Fibroblast of skin of left biceps (primary cell): ENCODE measurements around the gene PDHX.
A peak's percentile ranks its signal among the peaks of the same experiment; 100 is the strongest.

Source experiments
- DNase-seq, 2 experiments: peaks; one replicate each; pipeline ENCODE4 v3.0.0-alpha.2; 2013; ENCODE audit warnings: low read depth in 2 of 2

Gene PDHX

DNA sequence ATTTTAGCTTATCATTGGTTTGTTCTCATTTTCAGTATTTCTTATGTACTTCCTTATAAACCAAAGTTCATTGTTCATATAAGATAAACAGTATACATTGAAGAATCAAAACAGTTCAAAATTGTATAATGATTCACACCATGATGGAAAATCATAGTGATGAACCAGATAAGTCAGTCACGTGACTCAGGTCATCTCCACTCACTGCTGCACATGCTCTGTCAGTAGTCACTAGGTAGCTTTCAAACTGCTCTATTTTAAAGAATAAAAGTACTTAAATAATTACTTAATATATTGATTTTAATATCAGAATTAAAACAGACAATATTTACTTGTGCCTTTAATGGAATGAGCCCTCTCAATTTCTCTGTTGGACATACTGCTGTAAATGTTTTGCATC is 37.5 kb downstream of the PDHX start:
- no peak for DNase-seq

- DNase-seq, result no peak
Observed at GRCh38 chr11:34957206-34957605, 40.8 kb downstream of the PDHX start.

DNA sequence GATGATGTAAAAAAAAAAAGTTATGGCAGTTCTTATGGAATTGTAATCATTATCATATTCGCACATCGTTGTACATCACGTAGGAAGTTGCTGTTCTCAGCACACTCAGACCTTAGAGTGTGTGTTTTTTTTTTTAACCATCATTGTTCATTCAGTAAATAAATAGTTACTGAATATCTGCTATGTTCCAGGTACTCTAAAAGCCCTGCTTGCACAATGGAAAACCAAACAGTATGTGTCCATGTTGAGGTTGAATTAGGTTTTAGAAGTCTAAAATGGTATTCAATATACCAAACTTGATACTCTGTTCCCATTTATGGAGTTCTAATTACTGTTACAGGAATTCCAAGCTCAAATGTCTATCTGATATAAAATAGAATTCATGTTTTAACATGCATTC is 41.2 kb downstream of the PDHX start:
- DNase-seq, result no peak

GRCh38 chr11:34959770-34960169 is 43.4 kb downstream of the PDHX start:
- no peak for DNase-seq

DNA sequence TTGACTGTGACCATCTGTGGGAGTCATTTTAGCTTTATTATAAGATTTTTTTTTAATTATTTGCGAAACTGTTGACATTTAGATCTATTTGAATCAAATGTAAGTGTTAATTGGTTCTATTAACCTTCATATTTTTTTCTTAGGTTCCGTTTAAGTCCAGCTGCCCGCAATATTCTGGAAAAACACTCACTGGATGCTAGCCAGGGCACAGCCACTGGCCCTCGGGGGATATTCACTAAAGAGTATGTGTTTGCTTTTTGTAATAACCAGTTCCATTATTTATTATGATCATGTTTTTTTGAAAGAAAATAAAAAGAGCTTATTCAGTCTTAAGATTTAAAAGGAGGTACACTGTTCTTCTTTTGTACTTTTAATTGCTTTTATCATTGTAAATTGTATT is 43.9 kb downstream of the PDHX start:
- no peak for DNase-seq

DNA sequence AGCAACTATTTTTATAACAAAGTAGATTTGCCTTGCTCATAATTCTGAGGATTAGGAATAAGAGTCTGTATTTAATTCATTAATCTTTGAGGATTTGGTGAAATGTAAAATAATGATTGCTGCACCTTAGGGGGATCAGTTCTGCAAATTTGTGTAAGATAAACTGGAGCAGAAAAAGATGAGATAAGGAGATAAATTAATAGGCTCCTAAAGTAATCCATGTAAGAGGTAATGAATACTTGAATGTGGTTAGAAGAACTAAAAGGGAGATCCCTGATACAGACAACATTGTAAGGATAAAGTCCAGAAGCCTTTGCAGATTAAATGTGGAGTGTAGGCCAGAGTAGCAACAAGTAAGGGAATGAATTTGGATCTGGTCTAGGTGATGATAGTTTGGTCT is 45.6 kb downstream of the PDHX start:
- no peak for DNase-seq

DNA sequence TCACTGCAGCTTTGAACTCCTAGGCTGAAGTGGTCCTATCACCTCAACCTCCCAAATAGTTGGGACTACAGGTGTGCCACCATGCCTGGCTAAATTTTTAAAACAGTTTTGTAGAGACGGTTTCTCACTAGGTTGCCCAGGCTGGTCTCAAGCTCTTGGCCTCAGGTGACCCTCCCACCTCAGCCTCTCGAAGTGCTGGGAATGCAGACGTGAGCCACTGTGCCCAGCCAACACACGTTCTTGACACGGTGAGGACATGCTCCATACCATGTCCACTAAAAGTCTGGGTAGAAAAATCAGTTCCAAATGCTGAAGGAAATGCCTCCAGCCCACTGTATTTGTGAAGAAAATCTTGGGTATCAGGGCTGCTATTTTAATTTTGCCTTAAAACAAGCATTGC is 46.9 kb downstream of the PDHX start:
- no peak for DNase-seq

DNA sequence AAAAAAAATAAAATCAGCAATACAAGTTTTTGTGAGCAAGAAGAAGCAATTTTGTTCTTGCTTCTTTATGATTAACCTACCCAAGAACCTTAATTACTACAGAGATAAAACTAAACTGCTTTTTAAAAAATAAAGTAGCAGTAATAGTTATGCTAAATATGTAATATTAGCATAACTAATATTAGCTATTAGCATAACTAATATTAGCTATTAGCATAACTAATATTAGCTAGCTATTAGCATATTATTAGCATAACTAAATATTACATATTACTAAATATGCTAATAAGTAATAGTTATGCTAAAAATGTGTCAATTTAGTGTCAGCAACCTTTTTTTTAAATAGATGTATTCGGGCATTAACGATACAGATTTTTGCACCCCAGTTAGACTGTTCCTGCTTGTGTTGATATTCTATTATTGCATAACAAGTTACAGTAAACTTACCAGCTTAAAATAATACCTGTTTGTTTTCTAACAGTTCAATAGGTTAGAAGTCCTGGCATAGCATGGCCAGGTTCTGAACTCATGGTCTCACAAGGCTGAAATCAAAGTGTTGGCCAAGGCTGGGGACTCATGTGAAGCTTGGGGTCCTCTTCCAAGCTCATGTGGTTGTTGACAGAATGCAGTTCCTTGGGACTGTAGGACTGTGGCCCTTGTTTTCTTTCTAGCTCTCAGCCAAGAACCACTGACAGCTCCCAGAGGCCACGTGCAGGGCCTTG is 48.4 kb downstream of the PDHX start:
- no peak for DNase-seq

GRCh38 chr11:34968862-34969261 is 52.4 kb downstream of the PDHX start:
- no peak for DNase-seq

- DNase-seq, result no peak
Observed at GRCh38 chr11:34970033-34970432, 53.6 kb downstream of the PDHX start.

- no peak for DNase-seq
Observed at GRCh38 chr11:34970480-34970879, 54.1 kb downstream of the PDHX start.

- no peak for DNase-seq
Observed at GRCh38 chr11:34971928-34972327, 55.5 kb downstream of the PDHX start.

GRCh38 chr11:34972366-34972765 is 55.9 kb downstream of the PDHX start:
- no peak for DNase-seq

DNA sequence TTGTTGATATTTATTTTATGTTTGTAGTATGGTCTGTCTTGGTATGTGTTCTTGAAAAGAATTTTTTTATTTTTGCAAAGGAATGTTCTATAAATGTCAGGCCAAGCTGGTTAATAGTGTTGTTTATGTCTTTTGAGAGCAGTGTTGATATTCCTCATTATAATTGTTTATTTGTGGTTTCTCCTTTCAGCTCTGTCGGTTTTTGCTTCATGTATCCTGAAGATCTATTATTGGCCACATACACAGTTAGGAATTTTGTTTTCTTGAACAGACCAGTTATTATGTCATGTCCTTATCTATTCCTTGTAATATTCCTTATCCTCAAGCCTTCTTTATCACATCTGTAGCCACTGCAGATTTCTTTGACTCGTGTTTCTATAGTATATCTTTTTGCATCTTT is 56.5 kb downstream of the PDHX start:
- DNase-seq, result no peak

DNA sequence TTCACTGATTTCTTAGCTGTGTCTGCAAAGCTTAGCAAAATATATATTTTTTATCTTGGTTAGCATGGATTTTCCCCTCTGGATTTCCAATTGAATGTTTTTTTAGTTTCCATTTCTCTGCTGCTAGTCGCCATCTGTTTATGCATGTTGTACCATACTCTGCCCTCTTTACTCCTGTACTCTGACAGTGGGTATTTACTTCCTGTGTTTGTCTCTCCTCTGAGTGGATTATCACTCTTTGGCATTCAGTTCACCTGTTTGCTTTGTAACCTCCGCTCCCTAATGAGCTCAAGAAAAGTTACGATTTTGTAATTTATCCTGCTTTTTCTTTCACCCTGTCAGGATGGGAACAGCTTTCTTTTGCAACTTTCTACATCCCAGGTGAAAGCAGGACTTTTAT is 59.1 kb downstream of the PDHX start:
- no peak for DNase-seq

DNA sequence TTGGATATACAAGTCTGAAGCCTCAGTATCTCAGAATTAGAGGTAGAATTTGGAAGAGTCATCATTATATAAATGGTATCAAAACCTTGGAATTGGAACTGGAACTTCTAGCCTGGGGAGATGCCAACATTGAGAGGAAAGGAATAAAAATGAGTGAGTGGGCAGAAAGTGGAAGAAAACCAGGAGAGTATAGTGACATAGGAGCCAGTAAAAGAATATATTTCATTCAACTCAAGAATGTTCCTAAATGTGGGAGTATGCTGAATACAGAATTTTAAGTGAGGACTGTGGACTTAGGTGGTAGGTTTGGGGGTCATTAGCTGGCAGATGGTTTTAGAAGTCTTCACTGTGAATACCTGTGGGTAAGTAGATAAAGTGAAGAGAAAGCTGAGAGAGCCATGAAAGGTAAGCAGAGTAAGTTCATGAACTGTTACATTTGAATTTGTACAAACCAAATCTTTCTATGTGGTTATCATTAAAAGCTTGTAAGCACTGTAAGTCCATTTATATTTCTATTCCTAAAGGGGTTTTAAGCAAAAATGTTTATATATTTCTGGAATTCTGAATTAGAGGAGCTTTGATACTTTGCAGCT is 60.2 kb downstream of the PDHX start:
- DNase-seq, result no peak

GRCh38 chr11:34977089-34977912 is 60.9 kb downstream of the PDHX start:
- DNase-seq, result peak; percentile 73 to 75

- no peak for DNase-seq
Observed at GRCh38 chr11:34978236-34979191, 62.1 kb downstream of the PDHX start.

DNA sequence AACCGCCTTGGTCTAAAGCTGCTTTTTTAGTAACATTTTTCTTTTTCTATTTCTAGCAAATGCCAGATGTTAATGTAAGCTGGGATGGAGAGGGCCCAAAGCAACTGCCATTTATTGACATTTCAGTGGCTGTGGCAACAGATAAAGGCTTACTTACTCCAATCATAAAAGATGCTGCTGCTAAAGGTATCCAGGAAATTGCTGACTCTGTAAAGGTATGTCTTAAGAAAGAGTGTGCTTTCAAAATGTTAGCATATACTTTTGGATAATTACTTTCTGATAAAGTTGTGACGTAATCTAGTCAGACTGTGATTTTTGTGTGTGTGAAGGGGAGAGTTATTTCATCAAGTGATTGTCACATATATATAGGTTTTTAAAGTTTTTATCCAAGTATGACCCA is 68.1 kb downstream of the PDHX start:
- DNase-seq, result no peak

- no peak for DNase-seq
Observed at GRCh38 chr11:34986883-34987520, 70.6 kb downstream of the PDHX start.

DNA sequence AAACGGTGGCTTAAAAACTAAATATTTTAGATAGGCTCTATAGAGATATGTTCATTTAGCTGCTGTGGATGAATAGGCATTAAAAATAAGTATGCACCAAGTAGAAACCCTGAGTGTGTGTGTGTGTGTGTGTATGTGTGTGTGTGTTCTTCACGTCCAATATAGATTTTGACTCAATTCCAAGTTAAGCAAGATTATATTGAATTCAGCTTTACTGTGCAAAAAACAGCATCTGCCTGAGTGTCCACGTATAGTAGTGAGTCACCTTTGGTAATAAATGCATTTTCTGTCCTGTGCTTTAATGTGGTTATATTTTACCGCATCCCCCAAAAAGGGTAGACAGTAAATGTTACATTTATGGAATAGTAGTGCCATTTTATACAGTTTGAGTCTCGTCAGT is 71.2 kb downstream of the PDHX start:
- peak in 1 of 2 experiments; percentile 65 for DNase-seq
